Measurements from ENCODE around the gene OR13J1. TPM values are rescaled to one million over a fixed set of nuclear protein-coding genes. Genes with fewer than 3 reads are reported as not detected.

Gene OR13J1
- total RNA-seq, 2 experiments from 2014 or later: not detected

GRCh38 chr9:35842020-35842745 lies 28.0 kb downstream of the OR13J1 start:
- ChIA-PET CTCF (interaction anchor here (0.6 to 1.1 kb wide), 2 partner anchors 16 to 40 kb away, joined by 3 to 4 read pairs; no protein-coding TSS in a partner anchor), POLR2A (interaction anchor here (0.6 kb wide), 1 partner anchor 162 kb away, joined by 4 read pairs; no protein-coding TSS in a partner anchor)

GRCh38 chr9:35841645-35841900 lies 28.6 kb downstream of the OR13J1 start:
- CTCF ChIA-PET: interaction anchor here (0.6 to 1.1 kb wide), 3 partner anchors 15 to 53 kb away, joined by 3 to 4 read pairs (median 3); no protein-coding TSS in a partner anchor
- POLR2A ChIA-PET: interaction anchor here (0.6 kb wide), 1 partner anchor 161 kb away, joined by 4 read pairs; no protein-coding TSS in a partner anchor

GRCh38 chr9:35840881-35841644 lies 29.1 kb downstream of the OR13J1 start:
- ChIA-PET POLR2A (interaction anchor here (0.6 kb wide), 1 partner anchor 160 kb away, joined by 4 read pairs; no protein-coding TSS in a partner anchor), CTCF (interaction anchor here (0.8 kb wide), 1 partner anchor 52 kb away, joined by 3 read pairs; no protein-coding TSS in a partner anchor)

- CTCF ChIA-PET: no interaction called here
- POLR2A ChIA-PET: no interaction called here
Measured at GRCh38 chr9:35839926-35840325, 30.3 kb downstream of the OR13J1 start.

GRCh38 chr9:35836595-35836994 lies 33.6 kb downstream of the OR13J1 start:
- POLR2A ChIA-PET: no interaction called here

GRCh38 chr9:35835766-35836165 lies 34.4 kb downstream of the OR13J1 start:
- ChIA-PET POLR2A (no interaction called here), CTCF (interaction anchor here (1.0 to 1.1 kb wide), 2 partner anchors 45 to 47 kb away, joined by 3 to 4 read pairs; no protein-coding TSS in a partner anchor)

More at GRCh38 chr9:35836595-35836994, 33.6 kb downstream of the OR13J1 start:
- CTCF ChIA-PET: no interaction called here

GRCh38 chr9:35835216-35835632 lies 35.0 kb downstream of the OR13J1 start:
- ChIA-PET POLR2A (no interaction called here), CTCF (interaction anchor here (1.0 to 1.1 kb wide), 2 partner anchors 45 to 47 kb away, joined by 3 to 4 read pairs; no protein-coding TSS in a partner anchor)

- ChIA-PET POLR2A (no interaction called here), CTCF (interaction anchor here (1.1 kb wide), 1 partner anchor 48 kb away, joined by 4 read pairs; no protein-coding TSS in a partner anchor)
Measured at GRCh38 chr9:35834260-35835215, 35.7 kb downstream of the OR13J1 start.

- ChIA-PET CTCF (interaction anchor here (1.0 kb wide), 1 partner anchor 42 kb away, joined by 3 read pairs; no protein-coding TSS in a partner anchor), POLR2A (no interaction called here)
Measured at GRCh38 chr9:35832814-35833213, 37.4 kb downstream of the OR13J1 start.

GRCh38 chr9:35831040-35831439 lies 39.2 kb downstream of the OR13J1 start:
- POLR2A ChIA-PET: no interaction called here
- CTCF ChIA-PET: interaction anchor here (1.5 kb wide), 1 partner anchor 14 kb away, joined by 3 read pairs; no protein-coding TSS in a partner anchor

- POLR2A ChIA-PET: no interaction called here
- CTCF ChIA-PET: no interaction called here
Measured at GRCh38 chr9:35829764-35830096, 40.5 kb downstream of the OR13J1 start.

- POLR2A ChIA-PET: interaction anchor here (0.6 to 0.7 kb wide), 4 partner anchors 17 to 117 kb away, joined by 3 to 6 read pairs (median 3); partner anchors contain the start of gene SPAG8
- CTCF ChIA-PET: interaction anchor here (1.4 kb wide), 1 partner anchor 39 kb away, joined by 3 read pairs; no protein-coding TSS in a partner anchor
Measured at GRCh38 chr9:35829084-35829763, 41.0 kb downstream of the OR13J1 start, which contains the start of gene TMEM8B. Gene TMEM8B (plus strand): TSS chr9:35829228. CDS start chr9:35829448, 220 bp downstream.

- ChIA-PET CTCF (interaction anchor here (1.4 kb wide), 1 partner anchor 38 kb away, joined by 3 read pairs; no protein-coding TSS in a partner anchor), POLR2A (interaction anchor here (0.6 to 0.7 kb wide), 4 partner anchors 17 to 116 kb away, joined by 3 to 6 read pairs (median 3); partner anchors contain the start of gene SPAG8)
Measured at GRCh38 chr9:35828716-35829083, 41.5 kb downstream of the OR13J1 start, which contains the start of gene FAM221B. Gene FAM221B (minus strand): TSS chr9:35828732. CDS start chr9:35826161, 2,571 bp downstream.

GRCh38 chr9:35827486-35827885 lies 42.7 kb downstream of the OR13J1 start:
- CTCF ChIA-PET: interaction anchor here (1.6 to 1.8 kb wide), 2 partner anchors 55 to 71 kb away, joined by 7 read pairs; no protein-coding TSS in a partner anchor
- POLR2A ChIA-PET: no interaction called here

GRCh38 chr9:35826071-35826701 lies 44.0 kb downstream of the OR13J1 start:
- POLR2A ChIA-PET: no interaction called here
- CTCF ChIA-PET: interaction anchor here (0.7 to 2.8 kb wide), 11 partner anchors 10 to 70 kb away, joined by 3 to 14 read pairs (median 4); partner anchors contain the start of gene SPAG8

- CTCF ChIA-PET: interaction anchor here (1.8 kb wide), 1 partner anchor 12 kb away, joined by 5 read pairs; no protein-coding TSS in a partner anchor
- POLR2A ChIA-PET: no interaction called here
Measured at GRCh38 chr9:35822926-35823325, 47.3 kb downstream of the OR13J1 start.

- CTCF ChIA-PET: no interaction called here
- POLR2A ChIA-PET: no interaction called here
Measured at GRCh38 chr9:35820076-35820475, 50.1 kb downstream of the OR13J1 start.
